ENCODE results near the gene KANSL1L.
A peak's percentile ranks its signal among the peaks of the same experiment; 100 is the strongest.
"Not testable (repeated sequence)": the region's sequence is repeated elsewhere in the genome, so short reads cannot be mapped to it uniquely, and the experiment has no call there.

The KANSL1L gene, protein sequence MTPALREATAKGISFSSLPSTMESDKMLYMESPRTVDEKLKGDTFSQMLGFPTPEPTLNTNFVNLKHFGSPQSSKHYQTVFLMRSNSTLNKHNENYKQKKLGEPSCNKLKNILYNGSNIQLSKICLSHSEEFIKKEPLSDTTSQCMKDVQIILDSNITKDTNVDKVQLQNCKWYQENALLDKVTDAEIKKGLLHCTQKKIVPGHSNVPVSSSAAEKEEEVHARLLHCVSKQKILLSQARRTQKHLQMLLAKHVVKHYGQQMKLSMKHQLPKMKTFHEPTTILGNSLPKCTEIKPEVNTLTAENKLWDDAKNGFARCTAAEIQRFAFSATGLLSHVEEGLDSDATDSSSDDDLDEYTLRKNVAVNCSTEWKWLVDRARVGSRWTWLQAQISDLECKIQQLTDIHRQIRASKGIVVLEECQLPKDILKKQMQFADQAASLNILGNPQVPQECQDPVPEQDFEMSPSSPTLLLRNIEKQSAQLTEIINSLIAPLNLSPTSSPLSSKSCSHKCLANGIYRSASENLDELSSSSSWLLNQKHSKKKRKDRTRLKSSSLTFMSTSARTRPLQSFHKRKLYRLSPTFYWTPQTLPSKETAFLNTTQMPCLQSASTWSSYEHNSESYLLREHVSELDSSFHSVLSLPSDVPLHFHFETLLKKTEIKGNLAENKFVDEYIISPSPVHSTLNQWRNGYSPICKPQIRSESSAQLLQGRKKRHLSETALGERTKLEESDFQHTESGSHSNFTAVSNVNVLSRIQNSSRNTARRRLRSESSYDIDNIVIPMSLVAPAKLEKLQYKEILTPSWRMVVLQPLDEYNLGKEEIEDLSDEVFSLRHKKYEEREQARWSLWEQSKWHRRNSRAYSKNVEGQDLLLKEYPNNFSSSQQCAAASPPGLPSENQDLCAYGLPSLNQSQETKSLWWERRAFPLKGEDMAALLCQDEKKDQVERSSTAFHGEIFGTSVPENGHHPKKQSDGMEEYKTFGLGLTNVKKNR

DNA sequence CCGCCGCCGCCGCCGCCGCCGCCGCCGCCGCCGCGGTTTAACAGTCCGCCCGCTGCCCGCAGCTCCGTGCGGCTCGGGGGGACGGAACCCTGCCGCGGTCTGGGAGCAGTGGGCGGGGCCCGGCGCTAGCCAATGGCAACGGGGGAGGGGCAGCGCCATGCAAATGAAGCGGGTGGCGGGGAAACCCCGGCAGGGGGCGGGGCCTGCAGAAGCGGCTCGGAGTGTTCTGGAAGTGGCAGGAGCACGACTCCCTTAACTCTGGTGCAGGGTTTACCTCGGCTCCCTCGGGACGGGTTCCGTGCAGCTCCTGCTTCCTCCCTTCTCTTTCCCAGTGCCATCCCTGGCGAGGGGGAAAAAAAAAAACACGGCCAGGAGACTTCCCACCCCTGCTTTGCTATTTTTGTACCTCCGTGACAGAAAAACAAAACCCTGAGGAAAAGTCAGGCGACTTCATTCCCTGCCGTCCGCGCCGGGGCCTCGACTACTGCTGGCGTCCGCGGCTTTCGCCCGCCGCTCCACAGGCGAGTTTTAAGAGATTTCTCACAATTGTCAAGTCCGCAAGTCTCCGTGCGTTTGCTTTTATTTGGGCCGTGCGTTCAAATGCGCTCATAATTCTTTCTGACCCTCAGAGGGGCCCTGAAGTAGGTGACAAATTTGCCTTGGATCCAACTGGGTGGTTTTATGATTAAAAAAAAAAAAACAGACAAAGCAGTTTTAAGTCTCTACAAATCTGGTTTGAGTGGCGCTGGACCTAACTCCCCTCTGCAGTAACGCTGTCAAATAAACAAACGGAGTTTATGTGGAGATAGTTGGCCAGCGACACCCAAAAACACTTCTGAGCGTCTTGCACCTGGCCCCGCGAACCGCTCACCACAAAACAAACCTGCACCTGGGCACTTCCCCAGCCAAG, at the start of gene KANSL1L:
KANSL1L (minus strand) TSS at position 101 of the 910 bp plus-strand sequence. CDS start 16,827 bp downstream, outside the sequence.
- DNase-seq (ENCODE audit: low spot score) (peak; percentile 95), FAIRE-seq (no peak)

DNA sequence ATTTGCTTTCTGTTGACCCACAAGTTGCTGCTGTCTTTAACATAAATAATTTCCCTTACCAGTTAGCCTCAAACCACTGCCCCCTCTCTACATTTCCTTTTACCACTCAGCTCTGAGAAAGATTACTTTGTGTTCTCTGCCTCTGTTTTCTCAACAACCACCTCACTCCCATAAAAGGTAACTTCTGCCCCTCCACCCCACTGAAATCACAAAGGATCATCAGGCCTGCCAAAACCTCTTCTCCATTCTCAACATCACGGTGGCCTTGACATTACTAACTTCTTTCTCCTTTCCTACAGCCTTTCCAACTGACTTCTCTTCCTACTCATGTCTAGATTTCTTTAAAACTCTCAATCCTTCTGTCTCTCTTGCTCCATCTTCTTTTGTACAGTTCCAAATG, 43.9 kb upstream of the KANSL1L start:
- DNase-seq (ENCODE audit: low spot score), result no peak
- FAIRE-seq, result no peak

DNA sequence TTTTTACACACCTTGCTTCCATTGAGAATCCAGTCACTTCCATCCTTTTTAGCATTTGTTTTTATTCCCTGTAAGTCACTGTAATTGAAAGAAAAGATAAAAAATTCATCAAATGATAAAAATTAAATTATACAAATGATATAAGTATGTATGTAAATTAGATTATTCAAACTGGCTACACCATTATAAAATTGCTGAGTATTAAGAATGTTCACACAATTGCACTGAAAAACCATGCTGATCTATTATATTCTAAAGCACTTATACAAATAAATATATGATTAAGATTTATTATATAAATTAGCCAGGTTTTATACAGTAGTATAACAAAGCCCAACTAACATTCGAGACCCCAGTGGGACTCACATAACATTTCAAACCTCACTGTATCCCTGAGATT, 39.0 kb upstream of the KANSL1L start:
- FAIRE-seq (no peak), DNase-seq (ENCODE audit: low spot score) (no peak)

DNA sequence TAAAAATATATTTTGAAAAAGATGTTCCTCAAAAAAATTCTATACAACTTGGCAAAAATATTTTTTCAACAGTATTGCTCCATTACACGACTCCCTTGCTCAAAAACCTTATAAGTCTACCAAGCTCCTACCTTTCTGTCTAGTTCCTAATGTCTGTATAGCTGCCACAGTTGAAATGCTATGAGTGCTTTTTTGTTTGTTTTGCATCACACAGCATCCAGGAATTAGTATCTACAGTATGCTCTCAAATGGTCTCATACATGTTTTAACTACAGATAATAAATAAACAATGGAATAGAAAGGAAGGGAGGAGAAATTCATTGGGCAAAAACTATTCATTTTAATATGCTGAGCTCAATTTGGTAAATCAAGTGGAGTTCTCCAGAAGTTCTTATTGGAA, 36.7 kb upstream of the KANSL1L start:
- no peak for DNase-seq (ENCODE audit: low spot score)
- FAIRE-seq, result no peak

DNA sequence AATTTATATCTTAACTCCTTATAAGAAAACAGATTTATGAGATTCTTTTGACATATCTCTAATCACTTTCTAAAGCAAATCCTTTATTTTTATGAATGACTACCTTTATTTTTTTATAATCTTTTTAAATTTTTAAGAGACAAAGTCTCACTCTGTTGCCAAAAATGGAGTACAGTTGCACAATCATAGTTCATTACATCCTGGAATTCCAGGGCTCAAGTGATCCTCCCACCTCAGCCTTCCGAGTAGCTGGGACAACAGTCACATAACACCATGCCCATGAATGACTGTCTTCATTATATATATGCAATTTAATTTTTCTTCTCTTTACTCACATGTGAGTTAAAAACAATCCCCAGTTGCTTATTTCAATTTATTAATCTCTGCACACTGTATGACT, 32.3 kb upstream of the KANSL1L start:
- DNase-seq (ENCODE audit: low spot score) (no peak), FAIRE-seq (no peak)

DNA sequence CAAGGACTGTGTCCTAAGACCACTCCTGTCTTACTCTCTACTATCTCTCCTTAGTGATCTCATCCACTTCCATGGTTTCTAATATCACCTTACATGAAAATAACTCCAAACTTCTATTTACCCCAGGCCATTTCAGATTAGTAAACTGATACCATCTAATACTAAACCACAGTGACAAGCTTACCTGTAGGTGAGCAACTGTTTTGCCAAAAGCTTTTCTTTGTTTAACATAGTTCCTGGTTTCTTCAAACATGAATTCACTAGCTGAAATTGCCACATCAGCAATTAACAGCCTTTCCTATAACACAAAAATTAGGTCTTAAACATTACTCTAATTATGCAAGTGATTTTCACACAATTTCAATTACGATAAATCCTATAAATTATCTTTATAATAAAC, 31.9 kb upstream of the KANSL1L start:
- FAIRE-seq (no peak), DNase-seq (ENCODE audit: low spot score) (no peak)

DNA sequence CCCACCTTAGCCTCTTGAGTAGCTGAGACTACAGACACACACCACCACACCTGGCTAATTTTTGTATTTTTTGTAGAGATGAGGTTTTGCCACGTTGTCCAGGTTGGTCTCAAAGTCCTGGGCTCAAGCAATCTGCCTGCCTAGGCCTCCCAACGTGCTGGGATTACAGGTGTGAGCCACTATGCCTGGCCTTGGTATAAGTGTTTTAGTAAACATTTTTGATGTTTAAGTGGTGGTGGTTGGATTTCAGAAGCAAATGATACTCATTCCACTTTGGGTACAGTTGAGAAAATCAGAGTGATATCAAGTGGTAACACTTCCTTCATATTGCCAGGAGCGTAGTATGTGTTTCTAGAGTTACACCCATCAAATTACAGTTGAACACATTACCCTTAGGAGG, 28.6 kb upstream of the KANSL1L start:
- DNase-seq (ENCODE audit: low spot score) (no peak), FAIRE-seq (peak; percentile 23)

DNA sequence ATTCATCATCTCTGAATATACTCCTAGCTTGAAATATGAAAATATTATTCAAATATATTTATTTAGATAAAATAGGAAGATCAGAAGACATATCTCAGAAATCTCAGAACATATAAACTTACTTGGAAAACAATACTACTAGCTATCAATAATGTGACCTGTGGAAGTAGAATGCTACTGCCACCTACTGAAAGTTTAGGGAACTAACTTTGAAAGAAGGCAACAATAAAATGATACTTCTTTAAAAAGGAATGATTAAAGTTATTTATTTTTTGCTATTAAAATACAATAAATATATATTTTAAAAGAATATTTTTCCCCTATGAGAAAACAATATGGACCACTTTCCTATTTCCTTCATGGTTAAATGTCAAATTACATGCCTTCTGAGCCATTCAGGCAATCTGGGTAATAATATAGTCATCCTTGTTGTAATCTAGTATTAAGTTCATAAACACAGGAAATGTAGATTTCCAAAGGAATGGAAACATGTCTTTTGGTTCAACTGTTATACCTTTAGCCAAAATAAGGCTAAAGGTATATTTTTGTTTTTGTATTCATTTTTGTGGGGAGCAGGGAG, 28.1 kb upstream of the KANSL1L start:
- peak; percentile 11 for DNase-seq (ENCODE audit: low spot score)
- no peak for FAIRE-seq

DNA sequence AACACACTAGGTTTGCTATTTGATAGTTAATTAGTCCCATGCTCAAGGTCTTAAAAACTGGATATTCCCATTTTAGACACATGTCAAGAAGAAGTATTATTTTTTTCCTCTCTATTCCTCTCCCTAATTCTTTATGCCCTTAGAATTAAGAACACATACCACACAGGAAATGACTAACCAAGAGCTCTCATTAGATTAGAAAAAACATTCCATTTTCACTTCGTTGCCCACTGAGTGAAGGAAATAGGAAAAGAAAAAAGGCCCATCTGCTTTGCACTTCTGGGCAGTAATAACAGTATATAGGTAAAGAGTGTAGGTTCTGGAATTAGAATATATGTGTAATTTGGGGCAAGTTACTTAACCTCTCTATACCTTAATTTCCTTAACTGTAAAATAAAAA, 27.1 kb upstream of the KANSL1L start:
- no peak for FAIRE-seq
- no peak for DNase-seq (ENCODE audit: low spot score)

DNA sequence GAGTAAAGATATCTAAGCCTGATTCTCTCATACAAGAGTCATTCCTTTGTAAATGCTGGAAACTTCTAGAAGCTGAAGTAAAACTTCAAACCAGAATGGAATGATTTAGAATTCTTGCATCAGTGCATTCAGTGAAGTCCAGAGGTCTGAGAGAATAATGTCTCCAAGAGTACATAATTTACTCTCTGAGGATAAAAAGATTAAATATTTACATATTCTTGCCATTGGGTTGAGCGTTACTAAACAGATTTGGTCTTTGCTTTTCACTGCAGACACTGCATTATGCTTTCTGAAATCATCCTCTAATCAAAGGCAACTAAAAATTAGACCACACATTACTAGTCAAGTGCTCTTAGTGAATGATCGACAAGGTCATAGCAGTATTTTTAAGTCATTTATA, 26.5 kb upstream of the KANSL1L start:
- no peak for DNase-seq (ENCODE audit: low spot score)
- FAIRE-seq, result no peak

DNA sequence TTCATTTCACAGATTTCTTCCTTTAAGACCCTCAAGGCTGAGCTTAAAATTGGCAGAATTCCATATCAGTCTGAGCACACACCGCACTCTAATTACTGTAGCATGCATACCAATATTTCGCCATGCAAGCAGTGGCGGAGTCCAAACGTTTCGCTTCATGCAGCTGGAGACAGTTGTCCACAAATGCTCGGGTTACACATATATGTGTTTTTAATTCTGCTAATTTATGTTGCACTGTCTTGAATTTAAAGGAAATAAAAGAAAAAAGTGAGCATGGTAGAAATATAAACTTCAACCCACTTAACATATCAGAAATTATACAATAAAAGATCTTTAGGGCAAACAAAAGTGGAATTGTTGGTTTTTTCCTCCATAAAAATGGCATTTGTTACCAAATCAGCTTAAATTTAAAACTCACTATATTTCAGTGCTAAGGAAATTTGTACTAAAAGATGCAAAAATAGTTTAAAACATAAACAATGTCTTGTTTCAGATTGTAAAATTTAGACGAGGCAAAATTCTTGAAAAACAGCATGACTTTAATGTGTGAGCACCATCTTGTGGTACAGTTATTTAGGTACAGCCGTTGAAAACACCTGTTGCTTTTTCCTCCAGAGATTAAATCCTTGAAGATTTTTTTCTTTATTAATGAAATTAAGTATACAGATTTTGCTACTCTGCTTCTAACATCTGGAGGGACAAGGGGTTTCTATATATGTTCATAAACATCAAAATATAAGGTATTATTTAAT, 24.1 kb upstream of the KANSL1L start:
- DNase-seq (ENCODE audit: low spot score) (peak; percentile 32), FAIRE-seq (no peak)

DNA sequence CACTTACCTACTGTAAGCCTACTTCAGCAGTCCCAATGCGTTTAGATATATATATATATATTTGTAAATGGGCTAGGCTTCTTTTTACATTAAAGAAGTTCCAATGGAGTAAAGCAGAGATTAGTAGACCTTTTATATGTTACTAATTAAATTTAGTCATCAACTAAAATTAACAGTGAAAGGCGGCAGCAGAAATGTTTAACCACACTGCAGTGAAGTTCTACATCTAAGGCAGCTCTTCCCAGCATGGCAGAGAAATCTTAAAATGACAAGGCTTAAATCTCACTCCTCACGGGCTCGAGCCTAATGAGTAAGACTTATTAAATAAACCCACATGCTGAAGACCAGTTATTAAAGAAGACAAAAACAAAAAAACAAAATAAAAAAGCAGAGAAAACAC, 19.1 kb upstream of the KANSL1L start:
- no peak for FAIRE-seq
- no peak for DNase-seq (ENCODE audit: low spot score)

DNA sequence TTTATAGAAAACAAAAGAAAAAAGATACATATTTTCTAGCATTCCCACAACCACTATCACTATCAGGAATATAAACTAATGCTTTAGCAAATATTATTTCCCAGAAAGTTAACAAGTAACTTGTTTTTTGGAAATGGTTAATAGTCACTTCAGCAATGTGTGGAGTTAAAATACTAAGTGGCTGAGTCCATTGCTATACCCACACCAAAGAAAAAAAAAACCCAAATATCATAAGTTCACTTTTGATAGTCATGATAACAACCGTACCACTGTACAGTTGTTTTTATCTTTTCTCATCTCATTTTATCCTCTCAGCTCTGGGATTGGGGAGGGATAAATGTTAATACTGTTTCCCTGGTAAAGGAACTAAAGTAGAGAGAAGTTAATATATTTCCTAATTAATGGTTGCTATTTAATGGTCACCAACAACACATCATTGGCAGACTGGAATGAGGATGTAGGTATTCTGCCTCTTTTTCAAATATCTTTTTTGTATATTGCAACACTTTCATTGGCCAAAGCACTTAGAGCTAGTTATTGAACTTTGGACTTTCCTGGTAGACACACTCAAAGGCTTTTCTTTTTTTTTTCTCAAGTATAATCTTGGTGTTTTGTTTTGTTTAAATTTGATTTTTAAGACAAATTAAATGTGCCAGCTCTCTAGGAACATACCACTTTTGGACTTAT, 18.4 kb upstream of the KANSL1L start:
- no peak for DNase-seq (ENCODE audit: low spot score)
- FAIRE-seq, result no peak

DNA sequence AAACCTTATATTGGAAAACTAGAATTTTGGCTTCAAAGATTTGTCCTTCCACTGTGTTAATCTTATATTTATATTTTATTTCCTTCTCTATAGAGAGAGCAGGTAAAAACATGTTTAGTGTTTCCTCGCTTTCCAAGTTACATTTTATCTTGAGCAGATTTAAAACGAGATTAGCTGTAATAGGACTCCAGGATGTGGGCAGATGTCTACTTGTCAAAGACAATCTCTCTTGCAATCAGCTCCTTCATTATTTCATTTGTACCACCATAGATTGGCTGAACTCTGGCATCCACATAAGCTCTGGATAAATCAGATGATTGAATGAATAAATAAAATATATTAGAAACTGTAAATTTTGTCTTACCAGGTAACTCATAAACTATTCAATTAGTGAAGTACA, 17.5 kb upstream of the KANSL1L start:
- no peak for DNase-seq (ENCODE audit: low spot score)
- no peak for FAIRE-seq

DNA sequence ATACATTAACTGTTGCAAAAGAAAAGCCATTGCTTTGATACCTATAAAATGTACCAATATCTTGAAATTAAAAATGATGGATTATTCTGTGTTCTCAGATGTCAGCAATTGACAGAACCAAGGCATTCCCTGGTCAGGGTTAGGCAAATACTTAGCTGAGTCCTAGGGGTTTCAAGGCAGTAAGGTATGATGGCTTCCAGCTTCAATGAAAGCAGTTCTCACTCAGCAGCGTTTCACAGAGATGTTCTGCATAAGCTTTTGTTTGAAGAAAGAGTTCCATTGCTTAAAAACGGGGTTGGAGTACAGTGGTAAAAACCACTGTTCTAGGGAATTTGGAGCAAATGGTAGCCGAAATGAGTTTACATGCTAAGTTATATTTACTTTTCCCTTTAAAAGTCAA, 17.0 kb upstream of the KANSL1L start:
- no peak for DNase-seq (ENCODE audit: low spot score)
- no peak for FAIRE-seq

DNA sequence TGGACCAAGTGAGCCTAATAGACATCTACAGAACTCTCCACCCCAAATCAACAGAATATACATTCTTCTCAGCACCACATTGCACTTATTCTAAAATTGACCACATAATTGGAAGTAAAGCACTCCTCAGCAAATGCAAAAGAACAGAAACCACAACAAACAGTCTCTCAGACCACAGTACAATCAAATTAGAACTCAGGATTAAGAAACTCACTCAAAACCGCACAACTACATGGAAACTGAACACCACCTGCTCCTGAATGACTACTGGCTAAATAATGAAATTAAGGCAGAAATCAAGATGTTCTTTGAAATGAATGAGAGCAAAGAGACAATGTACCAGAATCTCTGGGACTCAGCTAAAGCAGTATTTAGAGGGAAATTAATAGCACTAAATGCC, 12.7 kb upstream of the KANSL1L start:
- DNase-seq (ENCODE audit: low spot score); FAIRE-seq: not testable (repeated sequence)

DNA sequence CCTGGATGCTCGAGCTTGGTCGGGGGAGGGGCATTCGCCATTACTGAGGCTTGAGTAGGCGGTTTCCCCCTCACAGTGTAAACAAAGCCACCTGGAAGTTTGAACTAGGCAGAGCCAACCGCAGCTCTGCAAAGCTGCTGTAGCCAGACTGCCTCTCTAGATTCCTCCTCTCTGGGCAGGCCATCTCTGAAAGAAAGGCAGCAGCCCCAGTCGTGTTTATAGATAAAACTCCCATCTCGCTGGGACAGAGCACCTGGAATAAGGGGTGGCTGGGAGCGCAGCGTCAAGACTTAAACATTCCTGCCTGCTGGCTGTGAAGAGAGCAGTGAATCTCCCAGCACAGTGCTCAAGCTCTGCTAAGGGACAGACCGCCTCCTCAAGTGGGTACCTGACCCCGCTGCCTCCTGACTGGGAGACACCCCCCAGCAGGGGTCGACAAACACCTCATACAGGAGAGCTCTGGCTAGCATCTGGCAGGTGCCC, 10.4 kb upstream of the KANSL1L start:
- DNase-seq (ENCODE audit: low spot score), result not testable (repeated sequence)
- peak; percentile 61 for FAIRE-seq

DNA sequence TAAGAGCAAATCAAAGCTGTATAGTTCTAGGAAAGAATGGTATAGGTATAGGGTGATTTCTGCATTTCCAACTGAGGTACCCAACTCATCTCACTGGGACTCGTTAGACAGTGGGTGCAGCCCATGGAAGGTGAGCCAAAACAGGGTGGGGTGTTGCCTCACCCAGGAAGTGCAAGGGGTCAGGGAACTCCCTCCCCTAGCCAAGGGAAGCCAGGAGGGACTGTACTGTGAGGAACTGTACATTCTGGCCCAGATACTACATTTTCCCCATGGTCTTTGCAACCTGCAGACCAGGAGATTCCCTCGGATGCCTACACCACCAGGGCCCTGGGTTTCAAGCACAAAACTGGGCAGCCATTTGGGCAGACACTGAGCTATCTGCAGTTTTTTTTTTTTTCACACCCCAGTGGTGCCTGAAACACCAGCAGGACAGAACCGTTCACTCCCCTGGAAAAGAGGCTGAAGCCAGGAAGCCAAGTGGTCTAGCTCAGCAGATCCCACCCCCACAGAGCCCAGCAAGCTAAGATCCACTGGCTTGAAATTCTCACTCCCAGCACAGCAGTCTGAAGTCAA, 9.9 kb upstream of the KANSL1L start:
- not testable (repeated sequence) for FAIRE-seq; DNase-seq (ENCODE audit: low spot score)

DNA sequence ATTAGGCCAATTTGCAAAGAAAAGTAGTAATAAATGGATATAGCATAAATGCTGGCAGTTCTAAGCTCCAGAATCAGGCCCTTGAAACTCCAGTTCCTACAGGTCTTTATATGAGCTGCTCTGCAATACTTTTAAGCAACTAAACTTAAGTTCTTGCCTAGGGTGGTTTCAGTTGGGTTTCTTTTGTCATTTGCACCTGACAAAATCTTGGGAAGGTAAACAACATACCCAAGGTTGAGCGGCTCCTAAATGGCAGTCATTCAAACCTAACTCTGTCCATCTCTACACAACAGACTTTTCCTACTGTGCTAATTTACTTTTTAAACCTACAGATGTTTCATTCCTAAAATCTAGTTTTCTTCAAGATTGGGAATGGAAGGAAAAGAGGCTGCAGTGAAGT, 9.3 kb upstream of the KANSL1L start:
- FAIRE-seq (no peak), DNase-seq (ENCODE audit: low spot score) (no peak)
